PFSK-1 (cell line): ENCODE data around the gene CYB561D1.

ENCODE experiments used
- POLR2AphosphoS5 ChIP-seq: IDR thresholded peaks from 2 replicates; pipeline ENCODE4 v1.6.1; 2012; ENCODE audit warnings: low read depth, mild to moderate bottlenecking, control low read depth, low read length, moderate library complexity
- SIN3A ChIP-seq: IDR thresholded peaks from 2 replicates; pipeline ENCODE4 v1.6.1; 2012; ENCODE audit warnings: mild to moderate bottlenecking, low read length, moderate library complexity, borderline replicate concordance; ENCODE audit not compliant: insufficient read depth
- TAF1 ChIP-seq: IDR thresholded peaks from 2 replicates; pipeline ENCODE4 v1.6.1; 2012; ENCODE audit warnings: low read length, control low read depth, borderline replicate concordance; ENCODE audit not compliant: insufficient read depth
- TF ChIP-seq, protein P1 (sequence below), 2 experiments: IDR thresholded peaks; 2 replicates each; pipeline versions ENCODE4 v1.6.1 to v1.8.0; 2011 to 2012; ENCODE audit warnings: low read depth in 2 of 2, low read length in 2 of 2, control low read depth in 1 of 2, inconsistent platforms in 1 of 2, mild to moderate bottlenecking in 1 of 2, moderate library complexity in 1 of 2; ENCODE audit not compliant: insufficient read depth in 1 of 2

DNA sequence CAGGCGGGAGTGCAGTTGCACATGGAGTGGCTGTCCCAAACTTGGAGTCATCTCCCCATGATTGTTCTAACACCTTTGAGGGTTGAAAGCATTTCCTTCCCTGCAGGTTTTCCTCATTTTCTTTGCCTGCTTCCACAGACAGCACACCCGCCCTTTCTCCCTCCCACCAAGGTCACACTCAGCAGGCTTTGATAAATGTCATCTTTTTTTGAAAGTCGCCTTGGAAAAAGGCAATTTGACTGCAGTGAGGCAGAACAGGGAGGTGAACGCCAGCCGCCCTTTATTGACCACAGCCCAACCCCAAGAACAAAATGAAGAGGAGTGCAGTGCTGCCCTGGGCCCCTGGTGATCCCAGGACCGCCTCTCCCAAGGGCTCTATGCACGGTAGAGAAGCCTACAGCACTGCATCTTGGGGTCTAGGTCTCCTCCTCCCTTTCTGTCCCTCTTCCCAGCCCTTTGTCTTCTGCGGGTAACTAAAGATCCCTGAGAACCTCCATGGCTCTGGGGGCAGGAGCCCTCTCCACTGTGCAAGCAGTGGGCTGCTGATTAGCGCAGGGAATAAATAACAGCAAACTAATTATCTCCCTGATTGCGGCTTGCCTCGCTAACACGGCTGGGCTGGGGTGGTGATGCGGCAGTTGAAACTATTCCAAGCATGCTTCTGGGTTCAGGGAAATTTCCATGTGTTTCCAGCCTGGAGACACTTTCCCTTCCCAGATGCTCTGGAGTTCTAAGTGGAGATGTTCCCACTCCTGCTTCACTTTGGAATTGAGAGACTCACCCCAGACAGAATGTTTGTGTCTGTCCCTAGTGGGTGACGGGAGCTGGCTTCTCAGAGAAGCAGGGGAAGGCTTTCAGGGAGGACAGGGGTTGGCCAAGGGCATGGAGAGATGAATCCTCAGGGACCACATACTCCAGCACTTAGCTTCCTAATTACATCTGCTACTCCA, 27.4 kb downstream of the CYB561D1 start:
- TF ChIP-seq POLR2AphosphoS5 (no peak), SIN3A (no peak), TAF1 (no peak)
- TF ChIP-seq, protein P1, sequence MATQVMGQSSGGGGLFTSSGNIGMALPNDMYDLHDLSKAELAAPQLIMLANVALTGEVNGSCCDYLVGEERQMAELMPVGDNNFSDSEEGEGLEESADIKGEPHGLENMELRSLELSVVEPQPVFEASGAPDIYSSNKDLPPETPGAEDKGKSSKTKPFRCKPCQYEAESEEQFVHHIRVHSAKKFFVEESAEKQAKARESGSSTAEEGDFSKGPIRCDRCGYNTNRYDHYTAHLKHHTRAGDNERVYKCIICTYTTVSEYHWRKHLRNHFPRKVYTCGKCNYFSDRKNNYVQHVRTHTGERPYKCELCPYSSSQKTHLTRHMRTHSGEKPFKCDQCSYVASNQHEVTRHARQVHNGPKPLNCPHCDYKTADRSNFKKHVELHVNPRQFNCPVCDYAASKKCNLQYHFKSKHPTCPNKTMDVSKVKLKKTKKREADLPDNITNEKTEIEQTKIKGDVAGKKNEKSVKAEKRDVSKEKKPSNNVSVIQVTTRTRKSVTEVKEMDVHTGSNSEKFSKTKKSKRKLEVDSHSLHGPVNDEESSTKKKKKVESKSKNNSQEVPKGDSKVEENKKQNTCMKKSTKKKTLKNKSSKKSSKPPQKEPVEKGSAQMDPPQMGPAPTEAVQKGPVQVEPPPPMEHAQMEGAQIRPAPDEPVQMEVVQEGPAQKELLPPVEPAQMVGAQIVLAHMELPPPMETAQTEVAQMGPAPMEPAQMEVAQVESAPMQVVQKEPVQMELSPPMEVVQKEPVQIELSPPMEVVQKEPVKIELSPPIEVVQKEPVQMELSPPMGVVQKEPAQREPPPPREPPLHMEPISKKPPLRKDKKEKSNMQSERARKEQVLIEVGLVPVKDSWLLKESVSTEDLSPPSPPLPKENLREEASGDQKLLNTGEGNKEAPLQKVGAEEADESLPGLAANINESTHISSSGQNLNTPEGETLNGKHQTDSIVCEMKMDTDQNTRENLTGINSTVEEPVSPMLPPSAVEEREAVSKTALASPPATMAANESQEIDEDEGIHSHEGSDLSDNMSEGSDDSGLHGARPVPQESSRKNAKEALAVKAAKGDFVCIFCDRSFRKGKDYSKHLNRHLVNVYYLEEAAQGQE (IDR thresholded peaks at IDR 0.05; ENCODE audit: insufficient read depth in 1 of 2, low read depth in 2 of 2, low read length in 2 of 2), result no peak
